Osteoblast (primary cell): ENCODE measurements around the gene AGRP. TPM values are rescaled to one million over a fixed set of nuclear protein-coding genes. Genes with fewer than 3 reads are reported as not detected.

Source experiments
- DNase-seq: peaks from one replicate; pipeline ENCODE4 v3.0.0; 2011; ENCODE audit warnings: low spot score, mixed read lengths; ENCODE audit not compliant: insufficient read length; ENCODE audit errors: missing footprints
- H2AFZ ChIP-seq: 2 replicates; pipeline ENCODE4 v1.6.0; 2011; ENCODE audit warnings: mild to moderate bottlenecking, low read length
- H3K27ac ChIP-seq: 2 replicates; pipeline ENCODE4 v1.5.1; 2011; ENCODE audit warnings: mild to moderate bottlenecking, low read depth, low read length, moderate library complexity
- H3K27me3 ChIP-seq: 2 replicates; pipeline ENCODE4 v1.6.0; 2012; ENCODE audit warnings: mild to moderate bottlenecking, control low read depth, inconsistent platforms, low read length, moderate library complexity; ENCODE audit not compliant: insufficient read depth
- H3K36me3 ChIP-seq: 2 replicates; pipeline ENCODE4 v1.5.1; 2011; ENCODE audit warnings: mild to moderate bottlenecking, low read length, control low read depth, moderate library complexity; ENCODE audit not compliant: insufficient read depth
- H3K4me1 ChIP-seq: 2 replicates; pipeline ENCODE4 v1.5.1; 2011; ENCODE audit warnings: mild to moderate bottlenecking, low read length, control low read depth, moderate library complexity; ENCODE audit not compliant: insufficient read depth
- H3K4me2 ChIP-seq: 2 replicates; pipeline ENCODE4 v1.6.0; 2011; ENCODE audit warnings: mild to moderate bottlenecking, low read length; ENCODE audit not compliant: insufficient read depth
- H3K4me3 ChIP-seq: fragments of 200-600 bp; sonication (generic); 3 replicates; pipeline ENCODE4 v1.5.1; 2012; ENCODE audit warnings: mild to moderate bottlenecking, low read length, inconsistent platforms; ENCODE audit not compliant: insufficient read depth
- H3K79me2 ChIP-seq: 2 replicates; pipeline ENCODE4 v1.6.0; 2012; ENCODE audit warnings: mild to moderate bottlenecking, low read length, control low read depth, inconsistent platforms; ENCODE audit not compliant: insufficient read depth
- H3K9me3 ChIP-seq: 2 replicates; pipeline ENCODE4 v1.5.1; 2011; ENCODE audit warnings: low read depth, low read length, control low read depth
- H4K20me1 ChIP-seq: 2 replicates; pipeline ENCODE4 v1.6.0; 2012; ENCODE audit warnings: mild to moderate bottlenecking, low read length, control low read depth; ENCODE audit not compliant: insufficient read depth
- CTCF ChIP-seq: IDR thresholded peaks from 2 replicates; pipeline ENCODE4 v1.5.1; 2011; ENCODE audit warnings: mild to moderate bottlenecking, low read depth, low read length, moderate library complexity; ENCODE audit errors: extremely low read depth
- total RNA-seq: library from RNA; depleted of rRNA; stranded (reverse); fragments of >200 nt; gene quantifications from 2 replicates; pipeline ENCODE4 v1.2.3, GENCODE V29; 2012

The AGRP gene
- total RNA-seq, 1 donor = not detected

- Histone ChIP-seq H3K79me2 (peaks cover 86% of the 10 kb centered on the region), H3K4me3 (no peak overlapping the region), H3K27ac (no peak overlapping the region), H3K36me3 (peaks cover 10% of the 10 kb centered on the region), H4K20me1 (peaks cover 82% of the 10 kb centered on the region), H3K9me3 (no peaks in the 10 kb centered on the region), H3K4me2 (no peak overlapping the region), H2AFZ (no peak overlapping the region), H3K27me3 (no peaks in the 10 kb centered on the region), H3K4me1 (peaks cover 41% of the 10 kb centered on the region)
- TF ChIP-seq CTCF = peak; percentile 50
- DNase-seq = peak; percentile 88
These were observed 35.8 kb downstream of the AGRP start for GRCh38 chr16:67447508-67448076.

- H3K4me2 ChIP-seq = no peak overlapping the region
- TF ChIP-seq CTCF = no peak
- no peak overlapping the region for H3K4me3 ChIP-seq
- peaks cover 83% of the 10 kb centered on the region for H3K79me2 ChIP-seq
- no peaks in the 10 kb centered on the region for H3K27me3 ChIP-seq
- peaks cover 41% of the 10 kb centered on the region for H3K4me1 ChIP-seq
- peaks cover 80% of the 10 kb centered on the region for H4K20me1 ChIP-seq
- H3K9me3 ChIP-seq = no peaks in the 10 kb centered on the region
- no peak overlapping the region for H2AFZ ChIP-seq
- DNase-seq = peak; percentile 58
- no peak overlapping the region for H3K27ac ChIP-seq
- peaks cover 7% of the 10 kb centered on the region for H3K36me3 ChIP-seq
These were observed 36.3 kb downstream of the AGRP start for GRCh38 chr16:67446968-67447507.

- H3K4me1 ChIP-seq = peaks cover 41% of the 10 kb centered on the region
- DNase-seq = peak; percentile 91
- H3K27me3 ChIP-seq = no peaks in the 10 kb centered on the region
- no peak overlapping the region for H3K4me2 ChIP-seq
- TF ChIP-seq CTCF = no peak
- no peak overlapping the region for H3K4me3 ChIP-seq
- no peak overlapping the region for H3K27ac ChIP-seq
- H4K20me1 ChIP-seq = peaks cover 76% of the 10 kb centered on the region
- H2AFZ ChIP-seq = no peak overlapping the region
- H3K36me3 ChIP-seq = peaks cover 3% of the 10 kb centered on the region
- H3K79me2 ChIP-seq = peaks cover 80% of the 10 kb centered on the region
- no peaks in the 10 kb centered on the region for H3K9me3 ChIP-seq
These were observed 37.1 kb downstream of the AGRP start for GRCh38 chr16:67445913-67446907.
